ENCODE data around the gene CTNND2.
"Not testable (repeated sequence)": the region's sequence is repeated elsewhere in the genome, so short reads cannot be mapped to it uniquely, and the experiment has no call there.

CTNND2 gene

GRCh38 chr5:11082404-11082945, 821.8 kb downstream of the CTNND2 start:
- no peak for DNase-seq (ENCODE audit: low read depth in 2 of 2)

GRCh38 chr5:11076945-11077613, 827.2 kb downstream of the CTNND2 start:
- no peak for DNase-seq (ENCODE audit: low read depth in 2 of 2)

GRCh38 chr5:11075035-11075805, 829.0 kb downstream of the CTNND2 start:
- DNase-seq (ENCODE audit: low read depth in 2 of 2) = no peak

- no peak for DNase-seq (ENCODE audit: low read depth in 2 of 2)
Measured at GRCh38 chr5:11072568-11072967, 831.7 kb downstream of the CTNND2 start.

- DNase-seq (ENCODE audit: low read depth in 2 of 2) = no peak
Measured at GRCh38 chr5:11072076-11072475, 832.2 kb downstream of the CTNND2 start.

- DNase-seq (ENCODE audit: low read depth in 2 of 2) = no peak
Measured at GRCh38 chr5:11069041-11069440, 835.2 kb downstream of the CTNND2 start.

GRCh38 chr5:11065723-11066122, 838.5 kb downstream of the CTNND2 start:
- DNase-seq (ENCODE audit: low read depth in 2 of 2) = not testable (repeated sequence)

GRCh38 chr5:11064763-11065450, 839.3 kb downstream of the CTNND2 start:
- DNase-seq (ENCODE audit: low read depth in 2 of 2) = no peak

- DNase-seq (ENCODE audit: low read depth in 2 of 2) = no peak
Measured at GRCh38 chr5:11062397-11062796, 841.8 kb downstream of the CTNND2 start.

GRCh38 chr5:11056560-11056959, 847.7 kb downstream of the CTNND2 start:
- no peak for DNase-seq (ENCODE audit: low read depth in 2 of 2)

GRCh38 chr5:11054014-11054413, 850.2 kb downstream of the CTNND2 start:
- no peak for DNase-seq (ENCODE audit: low read depth in 2 of 2)

- no peak for DNase-seq (ENCODE audit: low read depth in 2 of 2)
Measured at GRCh38 chr5:11052871-11053270, 851.4 kb downstream of the CTNND2 start.

- DNase-seq (ENCODE audit: low read depth in 2 of 2) = no peak
Measured at GRCh38 chr5:11050596-11051304, 853.5 kb downstream of the CTNND2 start.

GRCh38 chr5:11048760-11049159, 855.5 kb downstream of the CTNND2 start:
- DNase-seq (ENCODE audit: low read depth in 2 of 2) = no peak

- no peak for DNase-seq (ENCODE audit: low read depth in 2 of 2)
Measured at GRCh38 chr5:11047625-11048024, 856.6 kb downstream of the CTNND2 start.

GRCh38 chr5:11047030-11047429, 857.2 kb downstream of the CTNND2 start:
- no peak for DNase-seq (ENCODE audit: low read depth in 2 of 2)

- DNase-seq (ENCODE audit: low read depth in 2 of 2) = no peak
Measured at GRCh38 chr5:11046160-11046559, 858.1 kb downstream of the CTNND2 start.

- no peak for DNase-seq (ENCODE audit: low read depth in 2 of 2)
Measured at GRCh38 chr5:11045411-11045810, 858.8 kb downstream of the CTNND2 start.

- DNase-seq (ENCODE audit: low read depth in 2 of 2) = no peak
Measured at GRCh38 chr5:11044581-11044980, 859.7 kb downstream of the CTNND2 start.

GRCh38 chr5:11043881-11044280, 860.4 kb downstream of the CTNND2 start:
- DNase-seq (ENCODE audit: low read depth in 2 of 2) = no peak

GRCh38 chr5:11040345-11040744, 863.9 kb downstream of the CTNND2 start:
- DNase-seq (ENCODE audit: low read depth in 2 of 2) = no peak

- no peak for DNase-seq (ENCODE audit: low read depth in 2 of 2)
Measured at GRCh38 chr5:11038772-11039171, 865.5 kb downstream of the CTNND2 start.
